HepG2 (cell line): Measurements from ENCODE around the gene QSER1. TPM values are rescaled to one million over a fixed set of nuclear protein-coding genes. Genes with fewer than 3 reads are reported as not detected.

Experiments
- ARID4A ChIP-seq: sonication (generic); formaldehyde crosslinking; IDR thresholded peaks from 2 replicates; pipeline ENCODE4 v1.5.0; 2020; ENCODE audit warnings: mild to moderate bottlenecking, missing genetic modification reagents, borderline replicate concordance
- E2F2 ChIP-seq: sonication (generic); formaldehyde crosslinking; IDR thresholded peaks from 2 replicates; pipeline ENCODE4 v1.4.0; 2020; ENCODE audit warnings: missing genetic modification reagents, borderline replicate concordance
- TCF12 ChIP-seq, 2 experiments: fragments of 450-650 bp in 1 of 2; sonication (generic) in 1 of 2; formaldehyde crosslinking in 1 of 2; IDR thresholded peaks; 2 replicates each; pipeline versions ENCODE4 v1.6.1 to v1.8.0; 2017 to 2022; ENCODE audit warnings: antibody characterized with exemption in 1 of 2, mild to moderate bottlenecking in 1 of 2, missing genetic modification reagents in 1 of 2, moderate library complexity in 1 of 2
- TRIM22 ChIP-seq: fragments of 450-650 bp; IDR thresholded peaks from 2 replicates; pipeline ENCODE4 v1.6.1; 2017
- ZNF33A ChIP-seq: sonication (generic); formaldehyde crosslinking; IDR thresholded peaks from 2 replicates; pipeline ENCODE4 v1.5.1; 2020; ENCODE audit warnings: missing genetic modification reagents, mild to moderate bottlenecking, moderate library complexity, borderline replicate concordance
- ZNF550 ChIP-seq: sonication (generic); formaldehyde crosslinking; IDR thresholded peaks from 2 replicates; pipeline ENCODE4 v1.4.0; 2020; ENCODE audit warnings: mild to moderate bottlenecking, missing genetic modification reagents, borderline replicate concordance
- ZNF772 ChIP-seq: sonication (generic); formaldehyde crosslinking; IDR thresholded peaks from 2 replicates; pipeline ENCODE4 v1.5.0; 2020; ENCODE audit warnings: mild to moderate bottlenecking, missing genetic modification reagents
- polyA plus RNA-seq, 8 experiments: library from polyadenylated mRNA; depleted of rRNA in 3 of 8; stranded (reverse) in 7 of 8; unstranded in 1 of 8; fragments of >200 nt; fragmentation: Illumina TruSeq in 4 of 8; extraction: Trizol in 4 of 8; gene quantifications; 2 replicates each; pipeline versions ENCODE4 v1.2.1 to v1.2.3, GENCODE V29; 2011 to 2016; ENCODE audit warnings: low read depth in 4 of 8, missing spikeins in 1 of 8, mixed read lengths in 1 of 8; ENCODE audit not compliant: insufficient read depth in 1 of 8
- total RNA-seq, 5 experiments: library from RNA; depleted of rRNA; stranded (reverse); fragments of >200 nt; fragmentation: Illumina TruSeq; extraction: Trizol; gene quantifications; 2 replicates each; pipeline ENCODE4 v1.2.3, GENCODE V29; 2016; ENCODE audit warnings: low read depth in 1 of 5
- TF ChIP-seq, protein P1 (sequence below): sonication (generic); formaldehyde crosslinking; IDR thresholded peaks from 2 replicates; pipeline ENCODE4 v1.4.0; 2020; ENCODE audit warnings: mild to moderate bottlenecking, low read depth, missing genetic modification reagents
- TF ChIP-seq, protein P2 (sequence below): sonication (generic); formaldehyde crosslinking; IDR thresholded peaks from one replicate; pipeline ENCODE4 v1.5.1; 2020; ENCODE audit warnings: mild to moderate bottlenecking, missing genetic modification reagents; ENCODE audit errors: not compliant biosample characterization

Gene QSER1
- total and polyA plus RNA-seq, 2 of the 13 experiments (the other 11 are each of a cell fraction or from before 2014, with no cell fraction given): 8.9 to 17.3 TPM

- TF ChIP-seq TRIM22: no peak
- 0 out of 2 replicates have a peak, but pooled peaks have one; percentile 16 for TF ChIP-seq ZNF33A (CRISPR knock-in tag)
- TF ChIP-seq, protein P1, sequence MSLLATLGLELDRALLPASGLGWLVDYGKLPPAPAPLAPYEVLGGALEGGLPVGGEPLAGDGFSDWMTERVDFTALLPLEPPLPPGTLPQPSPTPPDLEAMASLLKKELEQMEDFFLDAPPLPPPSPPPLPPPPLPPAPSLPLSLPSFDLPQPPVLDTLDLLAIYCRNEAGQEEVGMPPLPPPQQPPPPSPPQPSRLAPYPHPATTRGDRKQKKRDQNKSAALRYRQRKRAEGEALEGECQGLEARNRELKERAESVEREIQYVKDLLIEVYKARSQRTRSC (CRISPR knock-in tag): no peak
- peak; percentile 46; the same call in 1 of the 2 replicates for TF ChIP-seq E2F2 (CRISPR knock-in tag)
- peak; percentile 42; the same call in 1 of the 2 replicates for TF ChIP-seq ZNF772
- no peak for TF ChIP-seq ZNF550 (CRISPR knock-in tag)
- TF ChIP-seq, protein P2, sequence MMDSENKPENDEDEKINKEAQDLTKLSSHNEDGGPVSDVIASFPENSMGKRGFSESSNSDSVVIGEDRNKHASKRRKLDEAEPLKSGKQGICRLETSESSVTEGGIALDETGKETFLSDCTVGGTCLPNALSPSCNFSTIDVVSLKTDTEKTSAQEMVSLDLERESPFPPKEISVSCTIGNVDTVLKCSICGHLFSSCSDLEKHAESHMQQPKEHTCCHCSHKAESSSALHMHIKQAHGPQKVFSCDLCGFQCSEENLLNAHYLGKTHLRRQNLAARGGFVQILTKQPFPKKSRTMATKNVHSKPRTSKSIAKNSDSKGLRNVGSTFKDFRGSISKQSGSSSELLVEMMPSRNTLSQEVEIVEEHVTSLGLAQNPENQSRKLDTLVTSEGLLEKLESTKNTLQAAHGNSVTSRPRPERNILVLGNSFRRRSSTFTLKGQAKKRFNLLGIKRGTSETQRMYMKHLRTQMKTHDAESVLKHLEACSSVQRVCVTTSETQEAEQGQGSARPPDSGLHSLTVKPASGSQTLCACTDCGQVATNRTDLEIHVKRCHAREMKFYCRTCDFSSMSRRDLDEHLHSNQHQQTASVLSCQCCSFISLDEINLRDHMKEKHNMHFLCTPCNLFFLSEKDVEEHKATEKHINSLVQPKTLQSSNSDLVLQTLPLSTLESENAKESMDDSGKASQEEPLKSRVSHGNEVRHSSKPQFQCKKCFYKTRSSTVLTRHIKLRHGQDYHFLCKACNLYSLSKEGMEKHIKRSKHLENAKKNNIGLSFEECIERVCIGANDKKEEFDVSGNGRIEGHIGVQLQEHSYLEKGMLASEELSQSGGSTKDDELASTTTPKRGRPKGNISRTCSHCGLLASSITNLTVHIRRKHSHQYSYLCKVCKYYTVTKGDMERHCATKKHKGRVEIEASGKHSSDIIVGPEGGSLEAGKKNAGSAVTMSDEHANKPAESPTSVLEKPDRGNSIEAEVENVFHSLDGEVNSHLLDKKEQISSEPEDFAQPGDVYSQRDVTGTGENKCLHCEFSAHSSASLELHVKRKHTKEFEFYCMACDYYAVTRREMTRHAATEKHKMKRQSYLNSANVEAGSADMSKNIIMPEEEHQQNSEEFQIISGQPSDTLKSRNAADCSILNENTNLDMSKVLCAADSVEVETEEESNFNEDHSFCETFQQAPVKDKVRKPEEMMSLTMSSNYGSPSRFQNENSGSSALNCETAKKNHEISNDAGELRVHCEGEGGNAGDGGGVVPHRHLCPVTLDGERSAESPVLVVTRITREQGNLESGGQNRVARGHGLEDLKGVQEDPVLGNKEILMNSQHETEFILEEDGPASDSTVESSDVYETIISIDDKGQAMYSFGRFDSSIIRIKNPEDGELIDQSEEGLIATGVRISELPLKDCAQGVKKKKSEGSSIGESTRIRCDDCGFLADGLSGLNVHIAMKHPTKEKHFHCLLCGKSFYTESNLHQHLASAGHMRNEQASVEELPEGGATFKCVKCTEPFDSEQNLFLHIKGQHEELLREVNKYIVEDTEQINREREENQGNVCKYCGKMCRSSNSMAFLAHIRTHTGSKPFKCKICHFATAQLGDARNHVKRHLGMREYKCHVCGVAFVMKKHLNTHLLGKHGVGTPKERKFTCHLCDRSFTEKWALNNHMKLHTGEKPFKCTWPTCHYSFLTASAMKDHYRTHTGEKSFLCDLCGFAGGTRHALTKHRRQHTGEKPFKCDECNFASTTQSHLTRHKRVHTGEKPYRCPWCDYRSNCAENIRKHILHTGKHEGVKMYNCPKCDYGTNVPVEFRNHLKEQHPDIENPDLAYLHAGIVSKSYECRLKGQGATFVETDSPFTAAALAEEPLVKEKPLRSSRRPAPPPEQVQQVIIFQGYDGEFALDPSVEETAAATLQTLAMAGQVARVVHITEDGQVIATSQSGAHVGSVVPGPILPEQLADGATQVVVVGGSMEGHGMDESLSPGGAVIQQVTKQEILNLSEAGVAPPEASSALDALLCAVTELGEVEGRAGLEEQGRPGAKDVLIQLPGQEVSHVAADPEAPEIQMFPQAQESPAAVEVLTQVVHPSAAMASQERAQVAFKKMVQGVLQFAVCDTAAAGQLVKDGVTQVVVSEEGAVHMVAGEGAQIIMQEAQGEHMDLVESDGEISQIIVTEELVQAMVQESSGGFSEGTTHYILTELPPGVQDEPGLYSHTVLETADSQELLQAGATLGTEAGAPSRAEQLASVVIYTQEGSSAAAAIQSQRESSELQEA: peak; percentile 36
- TF ChIP-seq TCF12 (IDR thresholded peaks at IDR 0.05): no peak
- no peak; the same call in 1 of the 2 replicates for TF ChIP-seq TCF12 (CRISPR knock-in tag; IDR thresholded peaks at IDR 0.05)
- peak; percentile 78; the same call in 1 of the 2 replicates for TF ChIP-seq ARID4A (CRISPR knock-in tag)
Measured at GRCh38 chr11:33015621-33016551, 123.3 kb downstream of the QSER1 start, which contains the start of gene DEPDC7 (continued).
